ENCODE results near the gene BROX. TPM values are rescaled to one million over a fixed set of nuclear protein-coding genes. Genes with fewer than 3 reads are reported as not detected.

Gene BROX
- total RNA-seq, 2 donors from 2014 or later, result 22.8 to 26.3 TPM

GRCh38 chr1:222696741-222697140 lies 15.6 kb upstream of the BROX start:
- Mint-ChIP-seq H3K4me1 (peaks cover 2% of the 10 kb centered on the region), H3K36me3 (ENCODE audit: low read depth) (peaks cover 34% of the 10 kb centered on the region), H3K27me3 (ENCODE audit: insufficient read depth) (no peaks in the 10 kb centered on the region), H3K4me3 (no peak overlapping the region), H3K9me3 (peaks cover 9% of the 10 kb centered on the region), H3K27ac (no peak overlapping the region)
- Histone ChIP-seq H3K4me3 (ENCODE audit: low read length) (no peak overlapping the region), H3K9me3 (ENCODE audit: control insufficient read depth, low read length) (peaks cover 26% of the 10 kb centered on the region), H3K4me1 (ENCODE audit: control insufficient read depth, insufficient read depth, low read length) (no peaks in the 10 kb centered on the region), H3K27me3 (ENCODE audit: control insufficient read depth, insufficient read depth, low read length, poor library complexity, severe bottlenecking) (no peaks in the 10 kb centered on the region), H3K36me3 (ENCODE audit: control insufficient read depth, insufficient read depth, low read length) (peaks cover 53% of the 10 kb centered on the region), H3K27ac (ENCODE audit: low read depth, low read length) (no peak overlapping the region), H3K9ac (ENCODE audit: extremely low read depth, low read length, poor library complexity, severe bottlenecking) (no peak overlapping the region)
- 95 to 98% methylated on average over 8 of the region's 8 CpGs for WGBS, 2 experiments (ENCODE audit: insufficient coverage in 1 of 2, insufficient read length in 1 of 2)
- TF ChIP-seq CTCF (conservative IDR thresholded peaks at IDR 0.05), result no peak
- no peak for DNase-seq

GRCh38 chr1:222697203-222697602 lies 15.2 kb upstream of the BROX start:
- Histone ChIP-seq H3K4me1 (ENCODE audit: control insufficient read depth, insufficient read depth, low read length) (no peaks in the 10 kb centered on the region), H3K9me3 (ENCODE audit: control insufficient read depth, low read length) (peaks cover 26% of the 10 kb centered on the region), H3K27me3 (ENCODE audit: control insufficient read depth, insufficient read depth, low read length, poor library complexity, severe bottlenecking) (no peaks in the 10 kb centered on the region), H3K27ac (ENCODE audit: low read depth, low read length) (no peak overlapping the region), H3K36me3 (ENCODE audit: control insufficient read depth, insufficient read depth, low read length) (peaks cover 48% of the 10 kb centered on the region), H3K9ac (ENCODE audit: extremely low read depth, low read length, poor library complexity, severe bottlenecking) (no peak overlapping the region), H3K4me3 (ENCODE audit: low read length) (no peak overlapping the region)
- H3K9me3 Mint-ChIP-seq, result peaks cover 9% of the 10 kb centered on the region
- H3K27me3 Mint-ChIP-seq (ENCODE audit: insufficient read depth), result no peaks in the 10 kb centered on the region
- 72 to 100% methylated on average over 1 to 2 of the region's 2 CpGs for WGBS, 2 experiments (ENCODE audit: insufficient coverage in 1 of 2, insufficient read length in 1 of 2)
- no peak for TF ChIP-seq CTCF (conservative IDR thresholded peaks at IDR 0.05)
- no peak for DNase-seq
- no peak overlapping the region for H3K27ac Mint-ChIP-seq
- H3K4me3 Mint-ChIP-seq, result no peak overlapping the region
- peaks cover 3% of the 10 kb centered on the region for H3K4me1 Mint-ChIP-seq
- peaks cover 35% of the 10 kb centered on the region for H3K36me3 Mint-ChIP-seq (ENCODE audit: low read depth)

GRCh38 chr1:222697826-222698225 lies 14.5 kb upstream of the BROX start:
- no peak overlapping the region for H3K4me3 Mint-ChIP-seq
- Histone ChIP-seq H3K27me3 (ENCODE audit: control insufficient read depth, insufficient read depth, low read length, poor library complexity, severe bottlenecking) (no peaks in the 10 kb centered on the region), H3K36me3 (ENCODE audit: control insufficient read depth, insufficient read depth, low read length) (peaks cover 42% of the 10 kb centered on the region), H3K9ac (ENCODE audit: extremely low read depth, low read length, poor library complexity, severe bottlenecking) (no peak overlapping the region), H3K4me3 (ENCODE audit: low read length) (no peak overlapping the region), H3K4me1 (ENCODE audit: control insufficient read depth, insufficient read depth, low read length) (peaks cover 5% of the 10 kb centered on the region), H3K9me3 (ENCODE audit: control insufficient read depth, low read length) (peaks cover 26% of the 10 kb centered on the region), H3K27ac (ENCODE audit: low read depth, low read length) (no peak overlapping the region)
- peaks cover 9% of the 10 kb centered on the region for H3K4me1 Mint-ChIP-seq
- no peak for TF ChIP-seq CTCF (conservative IDR thresholded peaks at IDR 0.05)
- no peak overlapping the region for H3K27ac Mint-ChIP-seq
- H3K27me3 Mint-ChIP-seq (ENCODE audit: insufficient read depth), result no peaks in the 10 kb centered on the region
- H3K9me3 Mint-ChIP-seq, result peaks cover 9% of the 10 kb centered on the region
- no peak for DNase-seq
- 100% methylated on average over 1 of the region's 2 CpGs for WGBS, 2 experiments (ENCODE audit: insufficient coverage in 1 of 2, insufficient read length in 1 of 2)
- peaks cover 34% of the 10 kb centered on the region for H3K36me3 Mint-ChIP-seq (ENCODE audit: low read depth)
